AG09309 (cell line): ENCODE results near the gene LRP6.

Experiments used
- DNase-seq: peaks from one replicate; pipeline ENCODE4 v3.0.0-alpha.2; 2010; ENCODE audit warnings: low read depth
- H3K4me3 ChIP-seq: 2 replicates; pipeline ENCODE4 v1.5.1; 2011; ENCODE audit warnings: mild to moderate bottlenecking, low read depth, low read length, moderate library complexity; ENCODE audit not compliant: control insufficient read depth
- TF ChIP-seq, protein P1 (sequence below): IDR thresholded peaks from 2 replicates; pipeline ENCODE4 v1.5.1; 2011; ENCODE audit warnings: mild to moderate bottlenecking, low read depth, low read length, inconsistent platforms; ENCODE audit not compliant: insufficient read depth, control insufficient read depth; ENCODE audit errors: missing control alignments

LRP6 gene

DNA sequence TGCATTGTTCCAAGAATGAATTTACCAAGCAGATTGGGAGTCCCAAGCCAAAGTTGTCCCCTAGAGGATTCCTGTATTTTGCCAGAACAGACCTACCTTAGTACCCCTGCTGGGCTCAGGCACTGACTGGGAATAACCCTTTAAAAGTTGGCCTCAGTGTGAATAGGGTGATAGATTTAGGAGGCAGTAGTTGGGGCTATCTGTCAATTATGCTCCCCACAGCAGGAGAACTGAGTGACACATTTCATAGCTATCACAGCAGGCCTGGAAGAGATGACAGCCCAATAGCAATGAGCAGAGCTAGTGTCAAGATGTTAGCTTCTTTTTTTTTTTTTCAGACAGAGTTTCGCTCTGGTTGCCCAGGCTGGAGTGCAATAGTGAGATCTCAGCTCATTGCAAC is 14.3 kb upstream of the LRP6 start:
- TF ChIP-seq, protein P1, sequence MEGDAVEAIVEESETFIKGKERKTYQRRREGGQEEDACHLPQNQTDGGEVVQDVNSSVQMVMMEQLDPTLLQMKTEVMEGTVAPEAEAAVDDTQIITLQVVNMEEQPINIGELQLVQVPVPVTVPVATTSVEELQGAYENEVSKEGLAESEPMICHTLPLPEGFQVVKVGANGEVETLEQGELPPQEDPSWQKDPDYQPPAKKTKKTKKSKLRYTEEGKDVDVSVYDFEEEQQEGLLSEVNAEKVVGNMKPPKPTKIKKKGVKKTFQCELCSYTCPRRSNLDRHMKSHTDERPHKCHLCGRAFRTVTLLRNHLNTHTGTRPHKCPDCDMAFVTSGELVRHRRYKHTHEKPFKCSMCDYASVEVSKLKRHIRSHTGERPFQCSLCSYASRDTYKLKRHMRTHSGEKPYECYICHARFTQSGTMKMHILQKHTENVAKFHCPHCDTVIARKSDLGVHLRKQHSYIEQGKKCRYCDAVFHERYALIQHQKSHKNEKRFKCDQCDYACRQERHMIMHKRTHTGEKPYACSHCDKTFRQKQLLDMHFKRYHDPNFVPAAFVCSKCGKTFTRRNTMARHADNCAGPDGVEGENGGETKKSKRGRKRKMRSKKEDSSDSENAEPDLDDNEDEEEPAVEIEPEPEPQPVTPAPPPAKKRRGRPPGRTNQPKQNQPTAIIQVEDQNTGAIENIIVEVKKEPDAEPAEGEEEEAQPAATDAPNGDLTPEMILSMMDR: no peak
- H3K4me3 ChIP-seq: no peak overlapping the region
- DNase-seq: no peak

DNA sequence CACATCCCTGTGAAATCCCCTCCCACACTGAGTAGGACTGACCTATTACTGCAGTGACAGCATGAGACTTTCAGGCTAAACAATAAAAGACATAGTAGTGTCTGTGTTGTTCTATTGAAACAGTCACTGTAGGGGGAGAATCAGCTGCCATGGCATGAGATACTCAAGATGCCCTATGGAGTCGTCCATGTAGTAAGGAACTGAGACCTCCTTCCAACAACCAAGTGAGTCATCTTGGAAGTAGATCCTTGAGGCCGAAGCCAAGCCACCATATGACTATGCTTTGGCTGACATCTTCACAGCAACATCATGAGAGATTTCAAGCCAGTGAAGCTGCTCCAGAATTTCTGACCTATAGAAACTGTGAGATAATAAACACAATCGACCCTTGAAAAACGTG is 12.1 kb upstream of the LRP6 start:
- no peak overlapping the region for H3K4me3 ChIP-seq
- DNase-seq: no peak
- TF ChIP-seq, protein P1: no peak

DNA sequence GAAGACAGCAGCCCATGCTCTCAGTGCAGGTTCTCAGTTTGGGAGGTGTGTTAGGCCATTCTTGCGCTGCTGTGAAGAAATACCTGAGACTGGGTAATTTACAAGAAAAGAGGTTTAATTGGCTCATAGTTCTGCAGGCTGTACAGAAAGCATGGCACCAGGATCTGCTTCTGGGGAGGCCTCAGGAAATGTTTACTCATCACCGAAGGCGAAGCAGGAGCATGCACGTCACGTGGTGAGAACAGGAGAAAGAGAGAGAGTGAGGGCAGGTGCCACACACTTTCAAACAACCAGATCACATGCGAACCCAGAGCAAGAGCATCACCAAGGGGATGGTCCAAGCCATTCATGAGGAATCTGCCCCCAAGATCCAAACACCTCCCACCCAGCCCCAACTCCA is 9.0 kb upstream of the LRP6 start:
- TF ChIP-seq, protein P1: no peak
- no peak for DNase-seq
- H3K4me3 ChIP-seq: no peak overlapping the region

DNA sequence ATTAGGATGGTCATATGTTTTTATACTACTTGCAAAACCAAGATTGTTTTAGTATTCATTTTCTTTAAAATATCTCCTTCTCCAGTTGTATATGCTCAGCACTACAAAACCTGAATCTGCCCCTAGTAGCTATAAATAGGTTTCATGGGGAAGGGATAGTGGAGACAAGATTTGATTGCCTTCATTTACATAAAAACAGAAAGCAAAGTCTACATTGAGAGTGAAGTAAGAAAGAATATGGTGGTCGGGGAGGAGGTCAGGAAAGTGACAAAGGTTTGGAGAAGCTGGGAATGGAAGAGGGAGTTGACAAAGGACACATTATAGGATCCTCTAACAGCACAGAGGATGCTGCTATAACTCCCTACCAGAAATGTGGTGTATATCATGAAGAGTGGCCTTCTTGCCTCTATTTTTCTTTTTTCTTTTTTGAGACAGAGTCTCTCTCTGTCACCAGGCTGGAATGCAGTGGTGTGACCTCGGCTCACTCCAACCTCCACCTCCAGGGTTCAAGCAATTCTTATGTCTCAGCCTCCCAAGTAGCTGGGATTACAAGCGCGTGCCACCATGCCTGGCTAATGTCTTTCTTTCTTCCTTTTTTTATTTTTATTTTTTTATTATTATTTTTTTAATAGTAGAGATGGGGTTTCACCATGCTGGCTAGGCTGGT is 6.6 kb upstream of the LRP6 start:
- no peak overlapping the region for H3K4me3 ChIP-seq
- TF ChIP-seq, protein P1: no peak
- DNase-seq: no peak

DNA sequence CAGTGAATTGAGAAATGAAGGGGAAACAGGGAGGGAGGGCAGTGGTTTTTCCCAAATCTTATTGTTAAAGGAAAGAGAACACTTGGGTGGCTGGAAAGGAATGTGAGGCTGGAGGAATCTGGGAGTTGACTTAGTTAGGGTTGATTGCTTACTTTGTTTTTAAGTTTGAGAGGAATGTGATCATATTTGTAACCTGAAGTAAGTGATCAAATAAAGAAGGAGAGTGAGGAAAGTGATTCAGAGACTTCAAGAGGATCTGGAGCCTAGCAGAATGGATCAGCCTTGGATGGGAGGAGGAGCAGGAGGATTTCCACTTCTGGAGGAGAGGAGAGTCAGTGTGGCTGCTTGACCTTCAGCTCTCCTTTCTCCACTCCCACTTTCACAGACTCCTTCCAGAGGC is 6.0 kb upstream of the LRP6 start:
- no peak overlapping the region for H3K4me3 ChIP-seq
- DNase-seq: no peak
- TF ChIP-seq, protein P1: no peak

DNA sequence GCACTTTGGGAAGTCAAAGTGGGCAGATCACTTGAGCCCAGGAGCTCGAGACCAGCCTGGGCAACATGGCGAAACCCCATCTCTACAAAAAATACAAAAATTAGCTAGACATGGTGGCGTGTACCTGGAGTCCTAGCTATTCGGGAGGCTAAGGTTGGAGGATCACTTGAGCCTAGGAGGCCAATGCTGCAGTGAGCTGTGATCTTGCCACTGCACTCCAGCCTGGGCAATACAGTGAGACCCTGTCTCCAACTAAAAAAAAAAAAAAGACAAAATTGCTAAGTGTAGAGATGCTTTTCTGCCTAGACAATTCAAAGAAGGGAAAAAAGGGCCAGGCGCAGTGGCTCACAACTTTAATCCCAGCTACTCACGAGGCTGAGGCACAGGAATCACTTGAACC is 3.4 kb upstream of the LRP6 start:
- TF ChIP-seq, protein P1: no peak
- no peak for DNase-seq
- no peak overlapping the region for H3K4me3 ChIP-seq
